Endothelial cell of umbilical vein (primary cell): Measurements from ENCODE around the gene PLEKHH1. TPM values are rescaled to one million over a fixed set of nuclear protein-coding genes. Genes with fewer than 3 reads are reported as not detected.

Source experiments
- BruUV-seq: library from RNA; stranded (reverse); fragments of 400-500 nt; replicated peaks from 2 replicates; lab custom pipeline; 2021; lab: Mats Ljungman, UMichigan
- CTCF ChIA-PET: fragments of 300-600, 350-600 bp; sonication (Branson Sonifier 250); formaldehyde crosslinking; loops from one replicate; lab custom pipeline; 2021; ENCODE audit warnings: antibody characterized with exemption, inconsistent platforms; lab: Charles Lee
- POLR2A ChIA-PET: fragments of 300-600, 350-600 bp; sonication (Branson Sonifier 250); formaldehyde crosslinking; loops from one replicate; lab custom pipeline; 2021; ENCODE audit warnings: antibody characterized with exemption, inconsistent platforms; lab: Charles Lee
- DNase-seq: peaks from one replicate; pipeline ENCODE4 v3.0.0-alpha.2; 2011; ENCODE audit warnings: low read depth, low spot score
- FAIRE-seq: peaks from 2 replicates; lab custom pipeline; 2011; peaks lifted over from hg19 to GRCh38; lab: Jason Lieb, UNC
- H2AFZ ChIP-seq: 2 replicates; pipeline ENCODE4 v1.6.0; 2012; ENCODE audit warnings: low read depth, low read length, control low read depth, inconsistent platforms
- H3K27ac ChIP-seq: 2 replicates; pipeline ENCODE4 v1.5.1; 2011; ENCODE audit warnings: low read depth, mild to moderate bottlenecking, control low read depth, low read length, moderate library complexity; ENCODE audit not compliant: insufficient read depth
- H3K27me3 ChIP-seq, 2 experiments: 2 replicates each; pipeline versions ENCODE4 v1.6.0 to v1.6.1; 2011; ENCODE audit warnings: low read length in 2 of 2, mixed read lengths in 1 of 2; ENCODE audit not compliant: control insufficient read depth in 2 of 2, insufficient read depth in 2 of 2
- H3K36me3 ChIP-seq, 2 experiments: 2 replicates in 1 of 2; 3 replicates in 1 of 2; pipeline ENCODE4 v1.5.1; 2011; ENCODE audit warnings: low read length in 2 of 2, mild to moderate bottlenecking in 1 of 2, moderate library complexity in 1 of 2; ENCODE audit not compliant: control insufficient read depth in 2 of 2, insufficient read depth in 2 of 2; ENCODE audit errors: extremely low read depth in 1 of 2
- H3K4me1 ChIP-seq: 3 replicates; pipeline ENCODE4 v1.5.1; 2011; ENCODE audit warnings: mild to moderate bottlenecking, low read length; ENCODE audit not compliant: control insufficient read depth, insufficient read depth; ENCODE audit errors: extremely low read depth
- H3K4me2 ChIP-seq: 2 replicates; pipeline ENCODE4 v1.6.1; 2011; ENCODE audit warnings: low read length, control low read depth, mixed read lengths; ENCODE audit not compliant: insufficient read depth
- H3K4me3 ChIP-seq, 3 experiments: fragments of 200-600 bp in 1 of 3; sonication (generic), shearing (Covaris generic) in 1 of 3; replicated peaks in 1 of 3; 2 replicates each; pipeline ENCODE4 v1.5.1; 2011 to 2016; ENCODE audit warnings: control low read depth in 3 of 3, low read length in 3 of 3, mild to moderate bottlenecking in 2 of 3, inconsistent platforms in 1 of 3, low read depth in 1 of 3, moderate library complexity in 1 of 3; ENCODE audit not compliant: insufficient read depth in 1 of 3
- H3K79me2 ChIP-seq: 2 replicates; pipeline ENCODE4 v1.6.0; 2012; ENCODE audit warnings: low read length, inconsistent platforms; ENCODE audit not compliant: control insufficient read depth, insufficient read depth
- H3K9ac ChIP-seq: replicated peaks from 2 replicates; pipeline ENCODE3; 2011; ENCODE audit warnings: low read length, control low read depth; ENCODE audit not compliant: insufficient read depth; ENCODE audit errors: extremely low read depth
- H3K9me1 ChIP-seq: replicated peaks from 3 replicates; pipeline ENCODE4 v1.6.0; 2011; ENCODE audit warnings: mild to moderate bottlenecking, low read length; ENCODE audit not compliant: control insufficient read depth, insufficient read depth; ENCODE audit errors: extremely low read depth
- H3K9me3 ChIP-seq: replicated peaks from 2 replicates; pipeline ENCODE4 v1.5.1; 2012; ENCODE audit warnings: low read length, inconsistent platforms; ENCODE audit not compliant: control insufficient read depth, insufficient read depth
- H4K20me1 ChIP-seq: replicated peaks from 2 replicates; pipeline ENCODE3; 2011; ENCODE audit warnings: mild to moderate bottlenecking, low read length; ENCODE audit not compliant: control insufficient read depth, insufficient read depth; ENCODE audit errors: extremely low read depth
- EZH2 ChIP-seq: IDR thresholded peaks from 2 replicates; pipeline ENCODE4 v1.6.1; 2012; ENCODE audit warnings: borderline replicate concordance, low read depth, mild to moderate bottlenecking, moderate library complexity, low read length, inconsistent platforms; ENCODE audit not compliant: severe bottlenecking
- FOS ChIP-seq: IDR thresholded peaks from 2 replicates; pipeline ENCODE4 v1.6.1; 2011; ENCODE audit warnings: mild to moderate bottlenecking, low read length, moderate library complexity, borderline replicate concordance; ENCODE audit not compliant: insufficient read depth
- GATA2 ChIP-seq: IDR thresholded peaks from 2 replicates; pipeline ENCODE4 v1.7.0; 2011; ENCODE audit warnings: low read depth, mild to moderate bottlenecking, moderate library complexity, mixed read lengths, low read length; ENCODE audit not compliant: insufficient read length, insufficient read depth
- JUN ChIP-seq: IDR thresholded peaks from 2 replicates; pipeline ENCODE4 v1.6.1; 2011; ENCODE audit warnings: borderline replicate concordance, low read depth; ENCODE audit not compliant: insufficient read length, insufficient read depth
- MYC ChIP-seq: IDR thresholded peaks from one replicate; pipeline ENCODE4 v1.6.1; 2011; ENCODE audit warnings: mild to moderate bottlenecking, low read depth, low read length
- POLR2A ChIP-seq: IDR thresholded peaks from 2 replicates; pipeline ENCODE4 v1.6.1; 2012; ENCODE audit warnings: low read depth, mild to moderate bottlenecking, control low read depth, low read length
- POLR2AphosphoS5 ChIP-seq: IDR thresholded peaks from 2 replicates; pipeline ENCODE4 v1.6.1; 2012; ENCODE audit warnings: low read depth, mild to moderate bottlenecking, control low read depth, low read length, moderate library complexity; ENCODE audit not compliant: insufficient read depth
- dilution Hi-C: fragments of 300-500 bp; cut with MboI; formaldehyde crosslinking; loops from one replicate; pipeline ENCODE4 v1.15.0; 2019; ENCODE audit warnings: low sequenced_read_pairs; ENCODE audit not compliant: extremely low pct_ligation_motif_present
- intact Hi-C: fragments of 100-400 bp; cut with micrococcal nuclease; formaldehyde crosslinking; loops from one replicate; pipeline ENCODE4 v1.10.0; 2022
- polyA plus RNA-seq, 4 experiments: library from polyadenylated mRNA; depleted of rRNA in 3 of 4; stranded (reverse) in 3 of 4; unstranded in 1 of 4; fragments of >200 nt; gene quantifications; 2 replicates each; pipeline versions ENCODE4 v1.2.1 to v1.2.3, GENCODE V29; 2011 to 2012; ENCODE audit warnings: missing spikeins in 1 of 4
- total RNA-seq: library from RNA; stranded (reverse); gene quantifications from 2 replicates; pipeline ENCODE4 v1.2.3, GENCODE V29; 2021
- TF ChIP-seq, protein P1 (sequence below): IDR thresholded peaks from 2 replicates; pipeline ENCODE4 v1.6.1; 2011; ENCODE audit not compliant: insufficient read depth, insufficient read length
- TF ChIP-seq, protein P2 (sequence below), 2 donors: IDR thresholded peaks; 1 replicate in 1 of 2; 2 replicates in 1 of 2; pipeline ENCODE4 v1.5.1; 2011; ENCODE audit warnings: low read length in 2 of 2, mild to moderate bottlenecking in 2 of 2, moderate library complexity in 2 of 2, control low read depth in 1 of 2, inconsistent platforms in 1 of 2, low read depth in 1 of 2; ENCODE audit not compliant: insufficient read depth in 1 of 2; ENCODE audit errors: extremely low read depth in 1 of 2

The PLEKHH1 gene
- total and polyA plus RNA-seq, 2 donors (not counting 3 experiments of a cell fraction or from before 2014, with no cell fraction given), result 0.17 to 0.71 TPM

DNA sequence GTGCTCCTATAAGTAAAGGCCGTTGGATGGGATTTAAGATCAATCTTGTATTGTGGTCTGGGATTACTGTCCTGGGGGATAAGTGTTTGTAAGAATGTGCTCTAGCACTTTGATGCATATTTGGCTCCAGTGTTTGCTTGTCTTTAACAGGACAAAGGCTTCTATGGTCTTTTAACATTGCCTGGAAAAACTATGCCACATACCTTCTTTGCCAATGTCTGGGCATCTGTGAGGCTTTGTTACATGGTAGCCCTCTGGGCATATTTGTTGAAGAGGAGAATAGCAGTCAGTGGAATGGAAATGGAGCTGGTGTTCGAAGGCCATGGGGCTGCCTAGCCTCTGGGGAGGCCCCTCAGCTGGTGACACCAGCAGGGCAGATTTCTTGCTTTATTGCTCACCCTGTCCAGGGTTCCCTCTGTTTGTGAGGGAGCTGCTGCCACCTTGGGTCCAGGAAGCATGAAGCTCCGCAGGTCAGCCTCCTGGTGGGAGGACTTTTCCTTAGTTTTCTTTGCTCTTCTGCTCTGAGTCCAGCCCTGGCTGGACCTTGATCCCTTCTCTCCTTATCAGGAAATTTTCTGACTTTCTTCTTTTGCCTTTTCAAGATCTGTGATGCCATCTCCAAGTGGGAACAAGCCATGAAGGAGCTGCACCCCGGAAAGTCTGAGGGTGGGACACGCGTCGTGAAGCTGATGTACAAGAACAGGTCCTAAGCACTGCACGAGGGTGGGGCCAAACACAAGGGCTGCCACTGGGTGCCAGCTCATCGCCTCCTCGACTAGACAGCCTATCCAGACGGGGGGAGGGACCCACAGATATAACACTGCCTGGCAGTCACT lies 47.5 kb downstream of the PLEKHH1 start:
- no peak for TF ChIP-seq MYC
- CTCF ChIA-PET, result interaction anchor here (0.9 to 13.7 kb wide), 10 partner anchors 8 to 153 kb away, joined by 3 to 394 read pairs (median 13); partner anchors contain the start of genes PIGH and RDH12
- Histone ChIP-seq H2AFZ (no peak overlapping the region), H4K20me1 (no peaks in the 10 kb centered on the region), H3K9ac (no peak overlapping the region), H3K9me3 (no peaks in the 10 kb centered on the region), H3K27ac (no peak overlapping the region), H3K9me1 (no peaks in the 10 kb centered on the region), H3K79me2 (no peaks in the 10 kb centered on the region), H3K27me3 (peaks cover 0 to 3% of the 10 kb centered on the region in 2 experiments), H3K36me3 (no peaks in the 10 kb centered on the region), H3K4me1 (no peaks in the 10 kb centered on the region), H3K4me2 (no peak overlapping the region), H3K4me3 (no peak overlapping the region)
- FAIRE-seq (no peak), DNase-seq (no peak)
- intact Hi-C loops (no loop called here), dilution Hi-C loops (no loop called here)
- POLR2A ChIA-PET, result no interaction called here
- BruUV-seq, result no TSS peak

DNA sequence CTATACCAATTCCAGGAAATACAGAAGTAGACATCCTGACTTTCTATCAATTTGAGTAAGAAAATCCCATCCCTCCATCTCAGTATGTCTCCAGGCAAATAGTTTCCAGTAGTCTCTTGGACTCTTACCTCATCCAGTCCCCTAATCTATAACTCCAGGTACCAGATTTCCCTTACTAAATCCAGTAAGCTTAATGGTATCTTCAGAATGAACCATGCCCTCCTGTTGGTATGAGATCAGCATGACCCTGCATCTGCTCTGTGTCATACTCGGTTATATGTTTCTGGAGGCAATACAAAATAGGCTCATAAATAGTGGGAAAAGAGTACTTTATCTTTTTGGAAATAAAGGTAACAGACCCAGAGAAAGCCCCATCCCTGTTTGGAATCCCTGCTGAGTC lies 48.6 kb downstream of the PLEKHH1 start:
- H3K27ac ChIP-seq, result no peak overlapping the region
- no peaks in the 10 kb centered on the region for H3K9me3 ChIP-seq
- no peak overlapping the region for H3K4me2 ChIP-seq
- TF ChIP-seq FOS (no peak), EZH2 (no peak), POLR2AphosphoS5 (no peak), JUN (no peak), GATA2 (no peak), POLR2A (no peak), MYC (no peak)
- TF ChIP-seq, protein P1, sequence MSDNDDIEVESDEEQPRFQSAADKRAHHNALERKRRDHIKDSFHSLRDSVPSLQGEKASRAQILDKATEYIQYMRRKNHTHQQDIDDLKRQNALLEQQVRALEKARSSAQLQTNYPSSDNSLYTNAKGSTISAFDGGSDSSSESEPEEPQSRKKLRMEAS, result no peak
- TF ChIP-seq, protein P2, sequence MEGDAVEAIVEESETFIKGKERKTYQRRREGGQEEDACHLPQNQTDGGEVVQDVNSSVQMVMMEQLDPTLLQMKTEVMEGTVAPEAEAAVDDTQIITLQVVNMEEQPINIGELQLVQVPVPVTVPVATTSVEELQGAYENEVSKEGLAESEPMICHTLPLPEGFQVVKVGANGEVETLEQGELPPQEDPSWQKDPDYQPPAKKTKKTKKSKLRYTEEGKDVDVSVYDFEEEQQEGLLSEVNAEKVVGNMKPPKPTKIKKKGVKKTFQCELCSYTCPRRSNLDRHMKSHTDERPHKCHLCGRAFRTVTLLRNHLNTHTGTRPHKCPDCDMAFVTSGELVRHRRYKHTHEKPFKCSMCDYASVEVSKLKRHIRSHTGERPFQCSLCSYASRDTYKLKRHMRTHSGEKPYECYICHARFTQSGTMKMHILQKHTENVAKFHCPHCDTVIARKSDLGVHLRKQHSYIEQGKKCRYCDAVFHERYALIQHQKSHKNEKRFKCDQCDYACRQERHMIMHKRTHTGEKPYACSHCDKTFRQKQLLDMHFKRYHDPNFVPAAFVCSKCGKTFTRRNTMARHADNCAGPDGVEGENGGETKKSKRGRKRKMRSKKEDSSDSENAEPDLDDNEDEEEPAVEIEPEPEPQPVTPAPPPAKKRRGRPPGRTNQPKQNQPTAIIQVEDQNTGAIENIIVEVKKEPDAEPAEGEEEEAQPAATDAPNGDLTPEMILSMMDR (IDR thresholded peaks at IDR 0.05; ENCODE audit: extremely low read depth in 1 of 2, insufficient read depth in 1 of 2, low read depth in 1 of 2, low read length in 2 of 2), result no peak
- intact Hi-C loops, result no loop called here
- FAIRE-seq (no peak), DNase-seq (no peak)
- no peak overlapping the region for H3K4me3 ChIP-seq
- no peaks in the 10 kb centered on the region for H3K9me1 ChIP-seq
- no TSS peak for BruUV-seq
- dilution Hi-C loops, result no loop called here
- ChIA-PET CTCF (interaction anchor here (1.1 to 13.7 kb wide), 9 partner anchors 9 to 154 kb away, joined by 3 to 394 read pairs (median 19); partner anchors contain the start of genes PIGH, RDH11 and RDH12), POLR2A (no interaction called here)
- no peak overlapping the region for H3K9ac ChIP-seq
- H2AFZ ChIP-seq, result no peak overlapping the region
- no peaks in the 10 kb centered on the region for H3K79me2 ChIP-seq
- no peaks in the 10 kb centered on the region for H3K4me1 ChIP-seq
- H3K36me3 ChIP-seq, result no peaks in the 10 kb centered on the region
- no peaks in the 10 kb centered on the region for H4K20me1 ChIP-seq
- peaks cover 0 to 2% of the 10 kb centered on the region in 2 experiments for H3K27me3 ChIP-seq
